CD4-positive, alpha-beta T cell treated with Interleukin-1 beta for 1 hour (primary cell): ENCODE data around the gene SCMH1.
"Not testable (repeated sequence)": the region's sequence is repeated elsewhere in the genome, so short reads cannot be mapped to it uniquely, and the experiment has no call there.

Experiments
- DNase-seq, 2 donors: peaks; one replicate each; pipeline ENCODE4 v3.0.0-alpha.2; 2020 to 2022

Gene SCMH1

DNA sequence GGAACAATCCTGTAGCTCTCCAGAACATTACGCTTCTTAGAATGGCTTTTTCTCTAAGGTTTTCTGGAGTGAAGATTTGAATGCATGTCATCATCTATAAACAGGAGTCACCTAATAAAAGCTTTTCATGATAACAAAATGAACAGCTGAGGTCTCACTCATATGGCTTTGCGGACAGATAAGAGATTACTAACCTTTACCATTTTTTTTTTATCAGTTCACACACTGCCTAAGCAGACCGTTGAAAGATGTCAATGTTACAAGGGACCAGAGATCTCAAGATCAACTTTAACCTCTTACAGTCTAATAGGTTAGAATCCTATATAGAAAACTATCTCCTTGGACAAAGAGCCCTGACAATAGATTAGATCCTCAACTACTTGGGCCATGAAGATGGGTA, 41.4 kb downstream of the SCMH1 start:
- DNase-seq, result no peak

DNA sequence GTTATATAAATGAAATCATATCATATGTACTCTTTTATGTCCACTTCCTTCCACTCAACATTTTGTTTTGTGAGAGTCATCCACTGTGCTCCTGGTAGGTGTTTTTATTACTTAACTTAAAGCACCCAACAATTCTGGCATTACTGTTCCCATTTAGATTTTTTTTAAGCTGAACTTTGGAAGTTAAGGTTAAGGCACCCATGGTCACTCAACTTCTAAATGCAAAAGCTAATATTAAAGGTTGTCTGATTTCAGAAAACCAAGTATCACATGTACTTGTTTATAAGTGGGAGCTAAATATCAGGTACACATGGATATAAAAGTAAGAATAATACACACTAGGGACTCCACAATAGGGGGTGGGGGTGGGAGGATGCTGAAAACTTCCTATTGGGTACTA, 42.7 kb downstream of the SCMH1 start:
- DNase-seq, result no peak

DNA sequence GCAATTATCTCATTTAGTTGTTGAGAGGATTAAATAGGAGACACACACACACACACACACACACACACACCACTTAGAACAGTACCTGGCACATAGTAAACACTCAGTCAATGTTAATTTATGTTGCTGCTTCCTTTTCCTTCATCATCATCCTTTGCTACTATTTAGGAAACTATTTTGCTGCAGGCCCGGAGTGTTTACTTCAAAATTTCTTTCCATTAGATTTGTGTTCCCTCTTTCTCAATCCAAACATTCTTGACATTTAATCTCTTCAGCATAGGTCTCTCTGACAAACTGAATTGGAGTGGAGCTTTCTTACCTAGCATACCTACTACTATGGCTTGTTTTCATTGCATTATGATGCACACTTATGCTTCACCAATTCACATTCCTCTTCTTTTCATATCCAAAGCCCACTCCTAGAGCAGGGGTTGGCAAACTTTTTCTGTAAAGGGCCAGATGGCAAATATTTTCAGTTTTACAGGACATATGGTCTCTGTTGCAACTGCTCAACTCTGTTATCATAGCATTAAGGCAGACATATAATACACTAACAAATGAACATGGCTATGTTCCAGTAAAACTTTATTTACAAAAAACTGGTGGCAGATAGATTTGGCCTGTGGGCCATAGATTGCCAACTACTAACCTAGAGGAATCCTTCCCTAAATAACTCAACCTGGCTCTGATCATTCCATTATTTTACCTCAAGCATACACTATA, 49.5 kb downstream of the SCMH1 start:
- DNase-seq, result no peak

DNA sequence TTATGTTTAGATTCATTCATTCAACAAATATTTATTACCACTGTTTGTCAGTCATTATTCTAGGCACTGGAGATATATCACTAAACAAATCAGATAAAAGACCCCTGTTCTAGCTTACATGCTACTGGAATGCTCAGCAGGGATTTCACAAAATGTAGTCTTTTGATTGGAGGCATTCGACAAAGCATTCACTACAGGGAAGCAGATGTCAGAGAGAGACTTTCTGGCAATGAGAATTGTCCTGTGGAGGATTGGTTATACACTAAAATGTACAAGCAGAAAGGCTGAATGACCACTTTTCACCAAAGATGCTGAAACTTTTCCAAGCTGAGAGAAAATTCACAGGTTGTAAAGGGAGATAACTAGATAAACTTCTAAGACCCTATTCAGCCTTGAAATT, 57.7 kb downstream of the SCMH1 start:
- DNase-seq, result no peak

DNA sequence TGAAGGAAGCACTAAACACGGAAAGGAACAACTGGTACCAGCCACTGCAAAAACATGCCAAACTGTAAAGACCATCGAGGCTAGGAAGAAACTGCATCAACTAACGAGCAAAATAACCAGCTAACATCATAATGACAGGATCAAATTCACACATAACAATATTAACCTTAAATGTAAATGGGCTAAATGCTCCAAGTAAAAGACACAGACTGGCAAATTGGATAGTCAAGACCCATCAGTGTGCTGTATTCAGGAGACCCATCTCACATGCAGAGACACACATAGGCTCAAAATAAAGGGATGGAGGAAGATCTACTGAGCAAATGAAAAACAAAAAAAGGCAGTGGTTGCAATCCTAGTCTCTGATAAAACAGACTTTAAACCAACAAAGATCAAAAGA, 63.9 kb downstream of the SCMH1 start:
- DNase-seq, result not testable (repeated sequence)

DNA sequence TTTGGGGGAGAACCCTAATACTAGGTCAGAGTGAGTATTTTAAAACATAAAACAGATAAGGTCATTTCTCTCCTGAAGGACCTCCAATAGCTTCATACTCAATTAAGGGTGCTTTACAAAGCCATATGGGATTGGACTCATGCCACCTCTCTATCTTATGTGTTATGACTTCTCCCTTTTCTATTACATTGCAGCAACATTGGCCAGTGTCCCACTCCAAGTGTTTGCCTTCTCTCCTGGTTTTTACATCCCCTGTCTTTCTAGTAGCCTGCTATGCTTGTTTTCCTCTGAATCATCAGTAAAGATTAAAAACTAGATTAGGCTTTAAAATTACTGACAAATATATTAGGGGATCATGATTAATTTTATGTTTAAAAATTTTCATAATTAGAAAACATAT, 66.6 kb downstream of the SCMH1 start:
- no peak for DNase-seq

DNA sequence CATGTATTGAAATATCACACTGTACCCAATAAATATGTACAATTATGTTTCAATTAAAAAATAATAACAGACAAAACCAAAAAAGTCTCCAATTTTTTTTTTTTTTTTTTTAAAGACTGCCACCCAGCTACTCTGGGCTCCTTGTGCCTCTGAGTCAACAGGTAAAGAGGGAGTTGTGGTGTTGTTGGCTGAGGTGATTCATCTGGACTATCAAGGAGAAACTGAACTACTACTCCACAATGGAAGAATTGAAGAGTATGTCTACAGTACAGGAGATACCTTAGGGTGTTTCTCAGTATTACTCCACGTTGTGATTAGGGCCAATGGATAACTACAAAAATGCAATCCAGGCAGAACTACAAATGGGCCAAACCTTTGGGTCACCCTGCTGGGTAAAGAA, 67.9 kb downstream of the SCMH1 start:
- DNase-seq, result no peak

DNA sequence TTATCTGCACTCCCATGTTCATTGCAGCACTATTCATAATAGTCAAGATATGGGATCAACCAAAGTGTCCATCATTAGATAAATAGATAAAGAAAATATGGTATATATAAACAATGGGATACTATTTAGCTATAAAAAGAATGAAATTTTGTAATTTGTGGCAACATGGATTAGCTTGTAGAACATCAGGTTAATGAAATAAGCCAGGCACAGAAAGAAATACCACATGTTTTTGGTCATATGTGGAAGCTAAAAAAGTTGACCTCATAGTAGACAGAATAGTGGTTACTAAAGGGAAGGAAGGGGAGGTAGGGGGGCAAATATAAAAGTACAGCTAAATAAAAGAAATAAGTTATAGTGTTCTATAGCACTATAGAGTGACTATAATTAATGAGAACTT, 68.5 kb downstream of the SCMH1 start:
- no peak for DNase-seq

DNA sequence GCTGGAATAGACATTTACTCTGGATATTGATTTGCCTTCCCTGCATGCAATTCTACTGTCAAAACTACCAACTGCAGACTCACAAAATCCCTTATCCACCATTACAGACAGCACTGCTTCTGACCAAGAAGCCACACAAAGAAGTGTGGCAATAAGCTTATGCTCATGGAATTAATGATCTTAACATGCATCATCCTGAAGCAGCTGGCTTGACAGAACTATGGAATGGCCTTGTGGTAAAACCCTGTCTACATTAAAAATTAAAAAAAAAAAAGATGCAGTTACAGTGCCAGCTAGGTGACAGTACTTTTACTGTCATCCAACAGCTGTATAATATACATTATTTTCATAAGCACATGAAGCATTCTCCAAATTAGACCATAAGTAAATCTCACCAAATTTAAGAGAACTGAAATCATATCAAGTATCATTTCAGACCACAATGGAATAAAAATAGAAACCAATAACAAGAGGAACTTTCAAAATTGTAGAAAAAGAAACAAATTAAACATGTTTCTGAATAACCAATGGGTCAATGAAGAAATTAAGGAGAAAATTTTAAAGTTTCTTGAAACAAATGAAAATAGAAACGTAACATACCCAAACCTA, 70.7 kb downstream of the SCMH1 start:
- DNase-seq, result no peak

DNA sequence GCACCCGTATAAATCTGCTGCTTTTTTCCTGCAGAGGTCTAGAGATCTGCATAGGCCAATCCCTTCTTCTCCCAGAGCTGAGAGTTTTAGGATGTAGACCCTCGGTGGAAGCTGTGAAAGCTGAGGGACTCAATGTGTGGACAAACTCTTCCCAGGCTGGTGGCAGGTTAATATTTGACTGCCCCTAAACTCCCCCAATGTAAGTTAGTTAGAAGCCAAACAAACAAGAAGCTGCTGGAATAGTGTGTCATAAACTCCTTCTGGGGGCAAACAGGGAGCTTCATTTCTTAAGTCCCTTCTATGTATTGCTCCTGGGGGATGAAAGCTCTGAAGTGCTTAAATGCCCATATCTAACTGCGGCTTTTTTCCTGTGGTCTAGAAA, 72.3 kb downstream of the SCMH1 start:
- DNase-seq, result no peak

DNA sequence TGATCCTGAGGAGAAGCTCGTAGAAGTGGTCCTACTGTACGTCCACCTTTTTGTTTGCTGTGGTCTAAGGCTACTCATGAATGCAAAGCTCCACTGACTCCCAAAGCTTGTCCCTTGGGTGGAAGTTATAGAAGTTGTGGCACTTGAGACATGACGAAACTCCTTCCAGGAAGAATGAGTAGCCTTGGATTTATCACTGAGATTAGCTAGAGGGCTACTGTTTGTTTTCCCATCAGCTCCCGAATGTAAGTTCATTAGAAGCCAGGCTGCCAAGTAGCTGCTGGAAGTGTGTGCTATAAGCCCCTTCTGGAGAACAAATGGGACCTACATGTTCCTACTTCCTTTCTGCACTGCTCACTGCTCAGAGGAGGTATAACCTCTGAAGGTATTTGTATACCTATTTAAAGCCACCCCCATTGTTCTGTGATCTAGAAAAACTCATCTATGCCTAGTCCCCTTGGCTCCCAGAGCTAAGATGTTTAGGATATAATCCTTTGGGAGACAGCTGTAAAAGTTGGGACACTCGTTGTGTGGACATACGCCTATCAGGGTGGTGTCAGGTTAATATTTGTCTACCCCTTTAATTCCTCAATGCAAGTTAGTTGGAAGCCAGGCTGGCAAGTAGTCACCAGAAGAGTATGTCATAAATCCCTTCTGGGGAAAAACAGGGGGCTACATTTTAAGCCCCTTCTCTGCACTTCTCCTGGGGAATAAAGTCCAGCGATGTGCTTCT, 72.9 kb downstream of the SCMH1 start:
- DNase-seq, result no peak

DNA sequence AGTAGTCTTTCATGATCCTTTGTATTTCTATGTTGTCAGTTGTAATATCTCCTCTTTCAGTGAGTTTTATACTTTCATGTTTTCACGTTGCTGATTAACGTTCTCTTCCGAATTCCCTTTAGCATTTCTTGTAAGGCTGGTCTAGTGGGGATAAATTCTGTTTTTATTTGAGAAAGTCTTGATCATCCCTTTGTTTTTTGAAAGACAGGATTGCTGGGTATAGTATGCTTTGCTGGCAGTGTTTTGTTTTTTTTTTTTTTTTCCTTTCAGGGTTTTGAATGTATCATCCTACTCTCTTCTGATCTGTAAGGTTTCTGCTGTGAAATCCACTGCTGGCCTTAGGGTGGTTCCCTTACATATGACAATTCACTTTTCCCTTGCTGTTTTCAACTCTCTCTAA, 74.4 kb downstream of the SCMH1 start:
- DNase-seq, result no peak

DNA sequence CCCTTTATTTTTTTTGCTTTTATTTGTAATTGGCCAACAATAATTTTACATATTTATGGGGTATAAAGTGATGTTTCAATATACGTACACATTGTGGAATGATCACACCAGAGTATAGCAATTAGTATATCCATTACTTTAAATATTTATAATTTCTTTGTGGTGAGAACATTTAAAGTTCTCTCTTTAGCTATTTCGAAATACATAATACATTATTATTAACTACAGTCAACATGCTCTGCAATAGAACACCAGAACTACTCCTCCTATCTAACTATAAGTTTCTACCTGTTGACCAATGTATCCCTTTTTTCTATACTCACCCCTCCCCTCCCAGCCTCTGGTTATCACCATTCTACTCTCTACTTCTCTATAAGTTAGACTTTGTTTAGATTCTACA, 77.4 kb downstream of the SCMH1 start:
- DNase-seq, result no peak

DNA sequence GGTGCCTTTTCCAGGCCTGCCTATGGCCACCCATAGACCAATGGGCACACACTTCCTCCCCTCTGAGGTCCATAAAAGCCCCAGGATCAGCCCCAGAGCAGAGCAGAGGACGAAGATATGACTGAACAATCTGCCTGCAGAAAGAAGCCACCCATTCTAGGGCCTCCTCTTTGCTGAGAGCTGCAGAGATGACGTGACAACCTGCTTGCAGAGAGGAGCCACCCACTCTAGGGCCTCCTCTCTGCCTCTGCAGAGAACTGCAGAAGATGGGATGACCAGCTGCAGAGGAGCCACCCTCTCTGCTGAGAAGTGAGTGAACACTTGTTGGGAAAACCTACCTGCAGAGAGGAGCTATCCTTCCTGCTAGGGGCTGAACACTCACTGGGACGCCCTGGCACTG, 79.7 kb downstream of the SCMH1 start:
- no peak for DNase-seq

DNA sequence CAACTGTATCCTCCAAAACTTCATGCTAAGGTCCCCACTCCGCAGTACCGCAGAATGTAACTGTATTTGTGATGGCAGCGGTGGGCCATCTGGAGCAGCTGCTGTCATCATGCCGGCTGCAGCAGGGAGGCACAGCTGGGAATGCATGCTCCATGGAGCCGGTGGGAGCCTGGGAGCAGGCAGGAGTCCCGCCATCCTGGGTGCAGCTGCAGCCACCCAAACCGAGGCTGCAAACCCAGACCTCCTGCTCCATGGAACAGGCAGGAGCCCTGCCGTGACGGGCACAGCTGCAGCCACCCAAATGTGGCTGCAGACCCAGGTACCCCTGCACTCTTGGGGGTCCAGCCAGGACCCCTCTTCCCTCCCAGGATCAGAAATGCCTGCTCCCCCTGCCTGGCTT, 80.3 kb downstream of the SCMH1 start:
- no peak for DNase-seq

DNA sequence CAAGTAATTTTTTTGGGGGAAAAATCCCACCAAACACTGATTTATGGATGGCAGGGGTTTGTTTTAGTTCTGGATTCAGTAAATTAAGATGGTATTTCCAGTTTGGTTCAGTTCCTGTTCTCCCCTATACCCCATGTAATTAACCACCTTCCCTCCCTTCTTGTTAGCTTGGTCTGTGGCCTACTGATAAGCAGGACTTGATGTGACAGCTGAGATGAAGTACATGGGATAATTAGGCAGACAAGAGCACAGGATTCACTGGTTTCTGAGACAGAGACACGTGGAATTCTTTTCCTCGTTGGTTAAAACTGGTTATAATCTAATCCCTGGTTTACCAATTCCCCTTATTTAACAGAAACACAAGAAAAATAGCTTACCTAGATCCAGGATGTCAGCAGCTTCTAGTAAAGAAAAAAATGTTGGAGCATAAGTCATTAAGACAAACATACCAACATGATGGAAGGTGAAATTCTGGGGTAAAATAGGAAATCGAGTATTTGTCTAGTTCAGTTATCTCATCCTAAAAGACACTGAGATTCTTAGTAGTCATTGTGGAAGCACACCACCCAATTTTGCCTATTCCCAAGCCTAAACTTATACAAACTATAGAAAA, 81.5 kb downstream of the SCMH1 start:
- DNase-seq, result no peak

DNA sequence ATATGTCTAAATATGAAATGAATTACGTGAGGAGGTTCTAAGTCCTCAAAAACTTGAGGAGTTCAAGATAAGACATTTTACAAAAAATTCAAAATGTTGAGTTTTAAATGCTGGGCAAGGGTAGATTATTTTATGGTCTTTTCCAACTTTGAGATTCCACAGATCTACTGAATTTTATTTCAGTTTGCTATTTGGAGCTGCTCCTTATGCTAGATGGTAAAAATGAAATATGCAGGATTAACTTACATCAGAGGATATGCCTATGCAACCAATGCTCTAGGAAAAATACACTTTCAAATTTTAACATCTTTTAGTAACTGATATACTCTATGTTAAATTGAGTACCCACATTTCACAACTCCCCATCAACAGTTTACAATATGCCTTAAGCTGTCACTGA, 83.1 kb downstream of the SCMH1 start:
- no peak for DNase-seq

DNA sequence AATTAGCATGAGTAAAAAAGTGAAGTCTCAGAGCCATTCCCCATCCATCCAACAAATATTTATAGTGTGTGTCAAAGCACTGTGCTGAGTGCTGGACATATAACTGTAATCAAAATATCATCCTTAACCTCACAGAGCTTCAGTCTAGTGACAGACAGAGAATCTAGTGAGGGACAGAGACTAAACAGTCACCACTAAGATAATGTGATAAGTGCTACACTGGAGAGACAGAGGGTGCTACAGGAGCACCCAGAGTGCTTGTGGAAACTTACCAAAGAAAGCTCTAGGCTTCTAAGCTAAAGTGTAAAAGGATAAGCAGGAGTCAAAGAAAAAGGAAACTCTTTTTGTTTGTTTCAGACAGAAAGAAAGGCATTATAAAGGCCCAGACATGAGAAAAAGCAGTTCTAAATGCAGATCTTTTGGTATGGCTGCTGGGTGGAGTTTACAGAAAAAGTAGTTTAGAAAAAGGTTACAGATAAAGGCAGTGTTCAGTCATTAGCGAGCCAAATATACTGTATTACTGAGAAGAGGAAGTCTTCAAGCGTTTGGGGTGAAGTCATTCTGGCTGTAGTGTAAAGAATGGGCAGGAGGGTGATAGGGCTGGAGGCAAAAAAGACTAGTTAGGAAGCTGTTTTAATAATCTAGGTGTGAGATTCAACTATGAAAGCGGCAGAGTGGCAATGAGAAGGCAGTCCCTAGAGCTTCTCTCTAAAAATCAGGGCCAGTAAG, 83.8 kb downstream of the SCMH1 start:
- no peak for DNase-seq

DNA sequence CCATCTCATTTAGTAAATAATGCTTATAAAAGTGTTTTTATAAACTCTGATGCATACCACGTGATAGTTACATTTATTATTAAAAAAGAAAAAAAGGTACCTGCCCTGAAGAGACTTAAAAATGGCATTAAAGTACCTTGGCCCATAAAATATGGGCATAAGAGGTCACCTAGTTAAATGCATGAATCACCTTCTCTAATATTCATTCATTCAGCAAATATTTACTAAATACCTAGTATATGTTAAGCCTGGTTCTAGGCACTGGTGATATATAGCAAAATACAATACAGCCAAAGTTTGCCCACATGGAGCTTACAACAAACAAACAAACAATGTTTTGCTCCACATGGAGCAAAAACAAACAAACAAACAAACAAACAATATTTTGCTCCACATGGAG, 87.0 kb downstream of the SCMH1 start:
- no peak for DNase-seq

DNA sequence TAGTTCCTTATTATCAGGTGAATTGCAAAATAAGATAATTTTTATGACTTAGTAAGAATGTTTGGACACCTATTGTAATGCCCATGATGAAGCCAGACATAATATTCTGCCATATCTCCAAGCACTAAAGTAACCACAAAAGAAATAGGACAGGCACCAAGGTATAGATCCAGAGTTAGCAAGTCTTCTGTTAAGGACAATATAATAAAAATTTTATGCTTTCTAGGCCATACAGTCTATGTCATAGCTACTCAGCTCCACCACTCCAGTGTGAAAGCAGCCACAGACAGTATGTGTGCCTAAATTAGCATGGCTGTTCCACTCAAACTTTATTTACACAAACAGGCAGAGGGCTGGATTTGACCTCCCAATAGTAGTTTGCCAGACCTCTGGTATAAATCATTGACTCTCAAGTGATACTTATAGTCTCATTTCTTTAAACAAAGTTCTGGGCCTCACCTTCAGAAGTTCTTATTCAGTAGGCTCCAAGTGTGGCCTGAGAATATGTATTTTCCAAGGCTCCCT, 88.3 kb downstream of the SCMH1 start:
- DNase-seq, result no peak

DNA sequence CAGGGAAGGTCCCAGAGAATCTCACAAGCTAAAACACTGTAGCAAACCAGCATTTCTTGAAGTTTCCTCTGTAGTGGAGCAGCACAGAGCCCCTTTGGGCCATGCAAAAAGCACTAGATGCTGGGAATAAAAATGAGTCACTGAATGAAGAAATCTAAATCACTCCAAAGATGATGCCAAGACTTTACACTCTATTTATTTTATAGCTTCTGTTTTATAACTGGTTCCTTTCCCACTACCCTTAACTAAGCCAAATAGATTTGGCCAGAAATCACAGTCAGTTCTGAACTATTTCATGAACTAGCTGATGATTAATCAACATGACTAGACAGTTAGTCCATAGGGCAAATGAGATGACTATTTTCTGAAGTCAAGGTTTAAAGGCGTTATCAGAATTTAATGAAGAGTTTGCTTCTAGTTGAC, 89.5 kb downstream of the SCMH1 start:
- DNase-seq, result no peak

DNA sequence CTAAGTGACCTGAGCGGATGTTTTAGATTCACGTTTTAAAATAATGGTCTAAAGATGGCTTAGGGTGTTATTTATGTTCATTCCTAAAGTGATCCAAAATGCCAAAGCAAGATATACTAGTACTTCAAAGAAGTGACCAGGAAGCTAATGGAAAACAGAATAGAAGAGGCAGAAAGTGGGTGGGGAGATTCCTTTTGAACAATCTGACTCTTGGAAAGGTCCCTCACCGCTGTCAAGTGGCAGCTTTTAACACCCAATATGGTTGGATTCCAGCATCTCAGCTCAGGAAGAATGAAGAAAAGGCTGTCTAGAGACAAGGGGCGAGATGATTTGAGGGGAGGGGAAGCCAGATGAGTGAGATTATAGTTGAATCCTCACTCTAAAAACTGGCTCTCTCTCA, 90.3 kb downstream of the SCMH1 start:
- DNase-seq, result no peak

DNA sequence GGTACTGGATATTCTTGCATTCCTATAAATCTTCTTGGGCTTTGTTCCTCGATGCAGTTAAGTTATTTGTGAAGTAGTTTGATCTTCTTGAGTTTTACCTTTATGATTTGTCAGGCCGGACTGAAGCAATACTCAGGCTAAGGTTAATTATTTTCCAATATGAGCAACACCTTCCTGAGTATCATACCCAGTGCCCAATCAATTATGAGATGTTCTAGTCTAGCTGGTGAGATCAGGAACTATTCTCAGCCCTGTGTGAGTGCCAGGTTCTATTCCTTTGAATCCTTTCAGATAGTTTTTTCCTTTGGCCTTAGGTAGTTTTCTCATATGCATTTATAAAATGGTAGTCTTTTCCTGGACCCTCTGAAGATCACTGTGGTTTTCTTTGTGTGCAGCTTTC, 92.5 kb downstream of the SCMH1 start:
- no peak for DNase-seq
